GM12872 (cell line): ENCODE results near the gene POU3F3.

Experiments used
- TF ChIP-seq, protein P1 (sequence below): IDR thresholded peaks from 3 replicates; pipeline ENCODE4 v1.5.1; 2011; ENCODE audit warnings: low read depth, mild to moderate bottlenecking, low read length, moderate library complexity; ENCODE audit not compliant: insufficient read depth

POU3F3 gene

DNA sequence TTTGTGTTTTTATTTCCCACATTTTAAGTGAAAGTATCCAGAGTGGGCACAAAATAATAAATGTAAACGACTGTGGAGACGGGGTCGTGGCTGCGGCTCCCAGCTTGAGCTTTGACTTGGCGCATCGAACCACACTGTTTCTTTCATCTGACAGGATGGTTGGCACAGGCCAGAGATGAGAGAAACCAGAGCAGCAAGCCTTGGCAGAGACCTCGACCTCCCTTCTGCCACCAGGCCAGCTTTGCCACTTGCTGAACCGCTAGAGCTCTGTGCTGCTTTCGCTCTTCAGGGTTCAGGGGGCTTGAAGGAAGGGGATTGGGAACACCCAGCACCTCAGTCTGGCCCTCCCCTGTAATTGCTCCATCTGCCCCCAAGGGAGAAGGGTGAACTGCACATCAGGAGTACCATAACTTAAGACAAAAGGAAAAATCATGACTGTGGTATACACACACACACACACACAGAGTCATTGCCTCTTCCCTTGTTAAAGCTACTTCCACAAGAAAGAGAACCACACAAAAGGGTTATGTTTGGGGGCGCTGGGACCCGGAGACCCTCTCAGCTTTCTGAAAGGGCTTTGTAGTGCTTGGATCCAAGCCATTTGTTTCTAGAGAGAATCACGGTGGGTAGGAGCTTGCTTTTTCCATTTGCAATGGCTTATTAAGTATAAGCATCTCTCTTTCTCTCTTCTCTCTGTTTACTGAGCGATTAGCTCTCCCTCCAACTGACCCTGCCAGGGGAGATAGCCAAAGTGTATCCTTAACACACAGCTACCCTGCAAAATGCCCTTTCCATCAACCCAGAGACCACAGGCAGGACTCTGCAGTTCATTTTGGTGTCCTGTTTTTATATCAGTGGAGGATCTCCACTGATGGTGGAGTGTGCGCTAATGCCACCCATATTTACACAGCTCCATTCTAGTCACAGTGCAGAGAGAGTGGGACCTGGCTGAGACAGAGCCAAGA is 23.0 kb downstream of the POU3F3 start:
- TF ChIP-seq, protein P1, sequence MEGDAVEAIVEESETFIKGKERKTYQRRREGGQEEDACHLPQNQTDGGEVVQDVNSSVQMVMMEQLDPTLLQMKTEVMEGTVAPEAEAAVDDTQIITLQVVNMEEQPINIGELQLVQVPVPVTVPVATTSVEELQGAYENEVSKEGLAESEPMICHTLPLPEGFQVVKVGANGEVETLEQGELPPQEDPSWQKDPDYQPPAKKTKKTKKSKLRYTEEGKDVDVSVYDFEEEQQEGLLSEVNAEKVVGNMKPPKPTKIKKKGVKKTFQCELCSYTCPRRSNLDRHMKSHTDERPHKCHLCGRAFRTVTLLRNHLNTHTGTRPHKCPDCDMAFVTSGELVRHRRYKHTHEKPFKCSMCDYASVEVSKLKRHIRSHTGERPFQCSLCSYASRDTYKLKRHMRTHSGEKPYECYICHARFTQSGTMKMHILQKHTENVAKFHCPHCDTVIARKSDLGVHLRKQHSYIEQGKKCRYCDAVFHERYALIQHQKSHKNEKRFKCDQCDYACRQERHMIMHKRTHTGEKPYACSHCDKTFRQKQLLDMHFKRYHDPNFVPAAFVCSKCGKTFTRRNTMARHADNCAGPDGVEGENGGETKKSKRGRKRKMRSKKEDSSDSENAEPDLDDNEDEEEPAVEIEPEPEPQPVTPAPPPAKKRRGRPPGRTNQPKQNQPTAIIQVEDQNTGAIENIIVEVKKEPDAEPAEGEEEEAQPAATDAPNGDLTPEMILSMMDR, result no peak

DNA sequence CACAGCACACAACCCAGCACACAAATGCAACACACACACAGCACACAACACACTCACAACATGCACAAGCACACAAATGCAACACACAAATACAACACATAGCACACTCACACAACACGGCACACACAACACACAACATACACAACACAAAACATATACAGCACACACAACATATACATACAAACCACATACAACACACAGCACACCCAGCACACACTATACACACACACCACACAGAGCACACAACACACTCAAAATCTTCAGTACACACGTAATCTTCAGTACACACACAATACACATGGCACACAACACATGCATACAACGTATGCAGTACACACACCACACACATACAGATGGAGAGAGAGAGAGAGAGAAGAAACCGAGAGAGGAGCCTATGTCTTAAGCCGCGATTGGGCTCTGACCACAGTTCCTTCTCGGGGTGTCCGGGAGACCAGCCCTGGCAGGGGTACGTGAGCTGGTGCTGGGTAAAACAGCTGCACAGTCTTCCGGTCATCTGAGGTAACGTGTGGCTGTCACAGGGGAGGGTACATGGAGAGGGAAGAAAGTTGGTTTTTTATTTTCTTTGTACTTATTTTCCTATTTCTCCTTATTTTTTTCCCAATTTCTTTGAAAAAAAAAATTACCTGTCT is 25.1 kb downstream of the POU3F3 start:
- TF ChIP-seq, protein P1, result no peak

DNA sequence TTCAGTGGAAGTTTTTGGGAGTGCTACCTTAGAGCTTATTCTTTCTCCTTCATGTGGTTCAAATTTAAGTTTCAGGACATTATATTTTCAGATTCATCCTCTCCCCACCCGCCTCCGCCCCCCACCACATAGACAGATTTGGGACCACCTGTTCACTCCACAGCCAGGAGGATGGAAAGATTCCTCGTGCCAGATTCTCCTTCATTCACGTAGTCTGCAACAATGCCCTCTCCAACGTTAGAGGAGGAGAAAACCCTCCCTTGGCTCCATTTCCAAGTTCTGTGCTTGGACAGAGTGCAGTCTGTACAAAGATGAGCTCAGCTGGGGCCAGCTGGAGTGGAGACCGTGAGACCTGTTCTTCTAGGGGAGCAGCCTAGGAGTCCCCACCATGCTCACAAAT is 26.2 kb downstream of the POU3F3 start:
- TF ChIP-seq, protein P1, result no peak

DNA sequence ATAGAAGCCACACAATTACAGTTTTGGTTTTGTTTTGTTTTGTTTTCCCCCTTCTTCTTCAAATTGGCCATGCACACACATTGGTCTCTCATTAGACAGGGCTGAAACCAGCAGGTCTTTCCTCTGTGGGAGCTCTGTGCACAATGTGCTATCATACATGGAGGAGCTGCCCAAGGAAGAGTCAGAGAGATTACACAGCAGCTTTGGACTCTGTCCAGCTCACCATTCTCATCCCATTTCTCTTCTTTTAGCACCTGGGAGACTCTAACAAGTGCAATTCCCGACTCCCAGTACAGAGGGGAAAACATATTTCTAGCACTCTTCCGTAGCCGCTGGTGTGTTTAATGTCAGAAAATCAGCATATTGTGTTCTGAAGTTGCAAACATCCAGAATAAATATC is 29.4 kb downstream of the POU3F3 start:
- TF ChIP-seq, protein P1, result no peak

DNA sequence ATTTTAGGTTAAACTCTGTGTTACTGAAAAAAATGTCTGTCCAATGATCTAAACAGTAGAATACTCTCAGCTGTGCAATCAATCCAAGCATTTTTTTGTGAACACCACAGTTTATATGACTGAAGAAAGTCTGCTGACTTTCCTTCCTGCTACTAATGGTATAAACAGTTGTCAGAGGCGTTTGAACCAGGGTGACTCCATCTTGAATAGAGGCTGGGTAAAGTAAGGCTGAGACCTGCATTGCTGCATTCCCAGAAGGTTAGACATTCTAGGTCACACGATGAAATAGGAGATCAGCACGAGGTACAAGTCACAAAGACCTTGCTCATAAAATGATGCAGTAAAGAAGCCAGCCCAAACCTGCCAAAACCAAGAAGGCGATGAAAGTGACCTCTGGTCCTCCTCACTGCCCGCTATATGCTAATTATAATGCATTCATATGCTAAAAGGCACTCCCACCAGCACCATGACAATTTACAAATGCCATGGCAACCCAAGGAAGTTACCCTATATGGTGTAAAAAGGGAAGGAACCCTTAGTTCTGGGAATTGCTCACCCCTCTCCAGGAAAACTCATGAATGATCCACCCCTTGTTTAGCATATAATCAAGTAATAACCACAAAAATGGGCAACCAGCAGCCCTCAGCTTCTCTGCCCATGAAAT is 31.3 kb downstream of the POU3F3 start:
- TF ChIP-seq, protein P1, result no peak

DNA sequence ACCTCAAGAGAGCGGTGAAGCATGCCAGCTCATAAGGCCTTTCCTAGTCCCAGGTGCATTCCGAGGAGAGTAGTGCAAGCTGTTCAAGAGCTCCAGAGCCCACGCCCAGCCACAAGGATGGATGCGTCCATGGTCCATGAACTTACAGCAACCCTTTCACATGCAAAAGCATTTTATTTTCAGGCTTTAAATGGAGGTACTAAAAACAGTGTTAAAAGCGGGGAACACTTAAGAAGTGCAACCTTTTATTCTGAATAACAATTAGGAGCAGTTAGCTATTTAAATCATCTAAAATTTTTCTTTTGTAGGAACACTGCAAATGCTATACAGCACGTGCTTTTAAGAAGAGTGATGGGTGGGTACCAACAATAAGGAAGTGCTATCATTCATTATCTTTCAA is 33.8 kb downstream of the POU3F3 start:
- TF ChIP-seq, protein P1, result no peak
